ENCODE data around the gene CD63. TPM values are rescaled to one million over a fixed set of nuclear protein-coding genes. Genes with fewer than 3 reads are reported as not detected.

The CD63 gene
- total and polyA plus RNA-seq, 9 of the 15 experiments (the other 6 are each of a cell fraction or from before 2014, with no cell fraction given), result 313 to 735 (median 433) TPM

- TF ChIP-seq MGA (IDR thresholded peaks at IDR 0.05) (peak; percentile 72), BRF1 (IDR thresholded peaks at IDR 0.05; ENCODE audit: borderline replicate concordance, extremely low read depth, insufficient read length) (no peak), TAF7 (tag; IDR thresholded peaks at IDR 0.05) (no peak), RBFOX2 (IDR thresholded peaks at IDR 0.05; ENCODE audit: low read depth, low read length) (peak; percentile 88), ZNF75A (CRISPR knock-in tag; IDR thresholded peaks at IDR 0.05) (no peak), ZBED1 (IDR thresholded peaks at IDR 0.05) (no peak), MCM2 (IDR thresholded peaks at IDR 0.05; ENCODE audit: low read depth) (no peak), YY1 (IDR thresholded peaks at IDR 0.05; ENCODE audit: borderline replicate concordance in 1 of 3, control insufficient read depth in 1 of 3, extremely low read depth in 1 of 3, insufficient read depth in 3 of 3, insufficient read length in 1 of 3, insufficient replicate concordance in 2 of 3, low read depth in 1 of 3, low read length in 2 of 3) (peak in 1 of 3 experiments; percentile 66), BACH1 (tag; IDR thresholded peaks at IDR 0.05) (0 out of 2 replicates have a peak, but pooled peaks have one; percentile 23), SP1 (CRISPR knock-in tag; IDR thresholded peaks at IDR 0.05) (no peak), ZBTB2 (IDR thresholded peaks at IDR 0.05) (peak; percentile 49; the same call in 1 of the 2 replicates)
These were observed at the start of gene CD63 (continued) for GRCh38 chr12:55728939-55729818.

Data from K562 (cell line).